Coronary artery (tissue), 2 donors: ENCODE measurements around the gene STK32B.

Source experiments
- DNase-seq: peaks from one replicate; pipeline ENCODE4 v3.0.0-alpha.2; 2017; ENCODE audit warnings: low spot score
- H3K27ac ChIP-seq, 2 donors: fragments of 200-600 bp; sonication (generic); one replicate each; pipeline ENCODE4 v1.5.1; 2016 to 2019
- H3K4me3 ChIP-seq: fragments of 200-600 bp; sonication (generic); 2 replicates; pipeline ENCODE4 v1.5.1; 2016; ENCODE audit warnings: mild to moderate bottlenecking, moderate library complexity
- TF ChIP-seq, protein P1 (sequence below): fragments of 200-600 bp; sonication (generic); IDR thresholded peaks from one replicate; pipeline ENCODE4 v1.5.1; 2019; ENCODE audit warnings: antibody characterized with exemption

The STK32B gene

DNA sequence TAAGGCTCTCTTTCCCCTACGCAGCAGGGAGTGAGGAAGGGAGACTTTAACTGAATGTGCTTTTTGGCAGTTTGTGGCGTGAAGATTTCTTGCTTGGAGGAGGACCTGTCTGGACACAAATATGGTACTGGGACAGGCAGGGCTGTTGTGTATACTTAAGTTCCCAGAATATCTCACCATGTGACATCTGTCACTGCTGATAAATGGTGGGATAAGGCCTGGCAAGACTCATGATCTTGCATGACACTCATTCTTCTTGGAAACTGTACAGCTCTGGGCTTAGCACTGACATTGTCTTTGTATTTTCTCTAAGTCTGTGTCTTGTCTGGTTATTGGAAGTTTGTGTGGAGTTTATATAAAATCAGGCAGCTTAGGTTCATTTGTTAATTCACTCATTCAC lies 93.1 kb downstream of the STK32B start:
- TF ChIP-seq, protein P1, sequence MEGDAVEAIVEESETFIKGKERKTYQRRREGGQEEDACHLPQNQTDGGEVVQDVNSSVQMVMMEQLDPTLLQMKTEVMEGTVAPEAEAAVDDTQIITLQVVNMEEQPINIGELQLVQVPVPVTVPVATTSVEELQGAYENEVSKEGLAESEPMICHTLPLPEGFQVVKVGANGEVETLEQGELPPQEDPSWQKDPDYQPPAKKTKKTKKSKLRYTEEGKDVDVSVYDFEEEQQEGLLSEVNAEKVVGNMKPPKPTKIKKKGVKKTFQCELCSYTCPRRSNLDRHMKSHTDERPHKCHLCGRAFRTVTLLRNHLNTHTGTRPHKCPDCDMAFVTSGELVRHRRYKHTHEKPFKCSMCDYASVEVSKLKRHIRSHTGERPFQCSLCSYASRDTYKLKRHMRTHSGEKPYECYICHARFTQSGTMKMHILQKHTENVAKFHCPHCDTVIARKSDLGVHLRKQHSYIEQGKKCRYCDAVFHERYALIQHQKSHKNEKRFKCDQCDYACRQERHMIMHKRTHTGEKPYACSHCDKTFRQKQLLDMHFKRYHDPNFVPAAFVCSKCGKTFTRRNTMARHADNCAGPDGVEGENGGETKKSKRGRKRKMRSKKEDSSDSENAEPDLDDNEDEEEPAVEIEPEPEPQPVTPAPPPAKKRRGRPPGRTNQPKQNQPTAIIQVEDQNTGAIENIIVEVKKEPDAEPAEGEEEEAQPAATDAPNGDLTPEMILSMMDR = no peak
- no peak for DNase-seq
- no peak overlapping the region for H3K27ac ChIP-seq

DNA sequence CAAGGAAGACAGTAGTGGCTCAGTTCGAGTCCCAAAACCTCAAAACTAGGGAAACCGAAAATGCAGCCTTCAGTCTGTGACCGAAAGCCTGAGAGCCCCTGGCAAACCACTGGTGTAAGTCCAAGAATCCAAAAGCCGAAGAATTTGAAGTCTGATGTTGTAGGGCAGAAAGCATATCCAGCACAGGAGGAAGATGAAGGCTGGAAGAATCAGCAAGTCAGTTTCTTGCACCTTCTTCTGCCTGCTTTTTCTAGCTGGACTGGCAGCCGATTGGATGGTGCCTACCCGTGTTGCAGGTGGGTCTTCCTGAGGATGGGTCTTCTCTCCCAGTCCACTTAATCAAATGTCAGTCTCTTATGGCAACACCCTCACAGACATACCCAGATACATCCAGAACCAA lies 95.0 kb downstream of the STK32B start:
- TF ChIP-seq, protein P1 = no peak
- Histone ChIP-seq H3K4me3 (no peak overlapping the region), H3K27ac (no peak overlapping the region)
- no peak for DNase-seq

More for the DNA sequence above, 93.1 kb downstream of the STK32B start:
- H3K4me3 ChIP-seq = no peak overlapping the region

DNA sequence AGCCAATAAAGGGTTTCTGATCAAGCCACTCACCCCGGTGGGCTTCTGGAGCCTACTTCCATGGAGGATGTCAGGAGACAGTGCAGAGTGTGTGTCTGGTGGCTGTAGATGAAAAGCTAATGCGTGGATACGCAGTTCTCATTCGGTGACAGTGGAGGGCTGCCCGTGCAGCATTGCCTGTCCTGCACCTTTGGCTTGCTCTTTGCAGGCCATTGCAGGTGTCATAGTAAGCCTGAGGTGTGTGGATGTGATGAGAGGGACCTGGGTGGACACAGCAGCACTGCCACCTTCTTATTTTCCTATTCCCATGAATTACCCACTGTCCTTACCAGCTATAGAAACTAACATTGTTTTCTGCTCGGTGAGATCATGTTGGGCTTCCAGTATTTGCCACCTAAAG lies 101.2 kb downstream of the STK32B start:
- DNase-seq = no peak
- no peak overlapping the region for H3K4me3 ChIP-seq
- TF ChIP-seq, protein P1 = no peak
- no peak overlapping the region for H3K27ac ChIP-seq

DNA sequence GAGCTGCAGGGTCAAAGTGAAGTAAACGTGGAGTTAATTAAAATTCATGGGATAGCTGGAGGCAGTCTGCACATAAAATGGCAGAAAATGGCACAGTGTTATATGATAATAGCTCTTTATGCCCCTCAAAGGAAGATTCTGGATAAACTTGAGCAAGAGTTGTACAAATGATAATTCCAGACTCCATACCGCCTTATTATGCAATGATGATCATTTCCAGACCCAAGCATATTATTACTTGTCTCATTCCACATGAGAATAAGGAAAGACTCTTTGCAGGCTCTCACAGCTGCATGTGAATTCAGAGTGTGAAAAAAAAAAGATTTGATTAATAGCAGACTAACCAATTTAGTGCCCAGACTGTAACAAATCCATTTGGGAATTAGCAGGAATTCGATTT lies 105.4 kb downstream of the STK32B start:
- DNase-seq = no peak
- TF ChIP-seq, protein P1 = no peak

DNA sequence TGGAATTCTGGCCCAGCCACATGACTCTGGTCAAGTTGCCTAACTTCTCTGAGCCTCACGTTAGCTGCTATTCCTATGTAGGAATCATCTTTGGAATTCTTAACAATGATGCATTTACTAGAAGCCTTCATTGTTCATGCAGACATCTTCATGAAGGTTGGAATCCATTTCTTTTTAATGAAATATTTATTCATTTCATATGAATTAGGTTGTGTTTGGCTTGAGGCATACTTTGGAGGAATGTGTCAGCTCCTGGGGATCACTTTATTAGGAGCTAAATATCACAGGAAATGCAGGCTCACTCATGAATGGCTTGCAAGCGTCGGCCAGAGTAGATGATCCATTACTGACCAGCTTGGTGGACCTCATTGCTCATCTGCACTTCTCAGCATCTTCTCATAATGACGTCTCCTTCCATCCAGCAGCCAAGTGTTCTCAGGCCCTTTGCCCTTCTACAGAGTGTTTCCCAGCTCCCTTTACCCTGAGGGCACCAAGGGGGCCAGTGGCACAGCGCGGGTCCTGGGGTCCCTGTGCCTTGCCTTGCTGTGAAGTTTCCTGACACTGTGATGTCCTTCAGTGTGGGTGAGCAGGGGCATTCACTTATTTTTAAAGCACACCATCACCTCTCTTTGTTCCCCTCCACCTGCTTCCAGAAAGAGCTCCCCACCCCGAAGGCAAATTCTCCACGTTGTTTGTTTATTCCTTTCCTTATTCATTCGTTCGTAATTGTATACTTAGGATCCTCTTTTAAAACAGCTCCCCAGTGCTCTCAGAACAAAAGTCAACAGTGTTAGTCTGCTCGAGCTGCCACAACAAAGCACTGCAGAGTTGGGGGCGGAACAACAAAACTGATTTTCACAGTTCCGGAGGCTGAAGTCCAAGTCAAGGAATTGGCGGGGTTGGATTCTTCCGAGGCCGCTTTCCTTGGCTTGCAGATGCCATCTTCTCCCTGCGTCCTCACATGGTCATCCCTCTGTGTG lies 106.8 kb downstream of the STK32B start:
- DNase-seq = no peak
- TF ChIP-seq, protein P1 = no peak
- Histone ChIP-seq H3K4me3 (no peak overlapping the region), H3K27ac (no peak overlapping the region)

More for the DNA sequence above, 105.4 kb downstream of the STK32B start:
- Histone ChIP-seq H3K27ac (no peak overlapping the region), H3K4me3 (no peak overlapping the region)

DNA sequence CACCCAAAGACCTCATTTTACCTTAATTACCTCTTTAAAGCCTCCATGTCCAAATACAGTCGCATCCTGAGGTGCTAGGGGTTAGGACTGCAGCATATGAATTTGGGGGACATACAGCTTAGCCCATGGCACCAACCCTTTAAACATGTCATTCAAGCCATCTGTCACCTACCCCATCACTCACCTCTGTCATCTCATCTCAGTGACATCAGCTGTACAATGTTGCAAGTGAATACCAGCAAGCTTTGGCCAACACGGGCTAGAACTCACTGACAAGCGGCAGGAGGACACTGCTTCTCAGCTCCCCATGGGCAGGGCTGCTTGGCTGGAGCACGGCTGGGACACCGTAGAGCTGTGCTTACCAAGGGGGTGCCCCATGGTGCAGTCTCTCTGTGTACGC lies 107.5 kb downstream of the STK32B start:
- no peak for DNase-seq
- no peak overlapping the region for H3K4me3 ChIP-seq
- H3K27ac ChIP-seq = no peak overlapping the region
- TF ChIP-seq, protein P1 = no peak

DNA sequence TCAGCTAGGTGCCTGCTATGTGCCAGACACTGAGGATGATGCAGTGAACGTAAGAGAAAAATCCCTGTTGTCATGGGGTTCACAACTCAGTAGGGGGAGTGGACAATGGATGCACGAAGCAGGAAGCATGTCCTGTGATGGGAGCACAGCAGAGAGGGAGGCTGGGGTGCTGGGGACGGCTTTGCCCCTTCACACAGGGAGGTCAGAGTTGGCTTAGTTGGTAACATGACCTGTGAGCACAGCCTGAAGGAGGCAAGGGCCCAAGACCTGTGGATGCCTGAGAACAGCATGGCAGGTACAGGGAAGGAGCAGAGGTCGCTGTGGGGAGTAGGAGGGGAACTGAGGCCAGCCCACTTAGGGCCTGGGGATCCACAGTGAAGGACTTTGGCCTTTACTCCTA lies 109.4 kb downstream of the STK32B start:
- no peak for DNase-seq

More for the DNA sequence above, 109.4 kb downstream of the STK32B start:
- Histone ChIP-seq H3K27ac (no peak overlapping the region), H3K4me3 (no peak overlapping the region)
- TF ChIP-seq, protein P1 = no peak
